CD4-positive, alpha-beta memory T cell (primary cell): ENCODE measurements around the gene YIF1A. TPM values are rescaled to one million over a fixed set of nuclear protein-coding genes. Genes with fewer than 3 reads are reported as not detected.
A peak's percentile ranks its signal among the peaks of the same experiment; 100 is the strongest.
"Not testable (repeated sequence)": the region's sequence is repeated elsewhere in the genome, so short reads cannot be mapped to it uniquely, and the experiment has no call there.

Source experiments
- CTCF ChIA-PET: fragments of 350-600 bp; sonication (Branson Sonifier 250); formaldehyde crosslinking; loops from one replicate; lab custom pipeline; 2021; ENCODE audit warnings: inconsistent platforms; ENCODE audit not compliant: partially characterized antibody; lab: Charles Lee
- POLR2A ChIA-PET: fragments of 350-600 bp; sonication (Branson Sonifier 250); formaldehyde crosslinking; loops from one replicate; lab custom pipeline; 2021; ENCODE audit not compliant: partially characterized antibody; lab: Charles Lee
- DNase-seq, 5 donors: peaks; one replicate each; pipeline versions ENCODE4 v3.0.0 to v3.0.0-alpha.2; 2020 to 2022; ENCODE audit warnings: mixed read lengths in 1 of 5
- H3K27ac ChIP-seq: one replicate; pipeline ENCODE4 v1.7.0; 2013; ENCODE audit warnings: low read depth, low read length
- H3K27me3 ChIP-seq: 2 replicates; pipeline ENCODE4 v1.7.0; 2013; ENCODE audit warnings: mild to moderate bottlenecking, low read length, moderate library complexity; ENCODE audit not compliant: insufficient read depth
- H3K36me3 ChIP-seq: 2 replicates; pipeline ENCODE4 v1.7.0; 2013; ENCODE audit warnings: mild to moderate bottlenecking, low read length, moderate library complexity; ENCODE audit not compliant: insufficient read depth
- H3K4me1 ChIP-seq: 2 replicates; pipeline ENCODE4 v1.7.0; 2013; ENCODE audit warnings: mild to moderate bottlenecking, low read length, moderate library complexity; ENCODE audit not compliant: insufficient read depth
- H3K4me3 ChIP-seq, 2 donors: one replicate each; pipeline ENCODE4 v1.7.0; 2013; ENCODE audit warnings: low read length in 2 of 2, mild to moderate bottlenecking in 1 of 2
- H3K9me3 ChIP-seq, 2 donors: one replicate each; pipeline ENCODE4 v1.7.0; 2013; ENCODE audit warnings: low read length in 2 of 2, control low read depth in 1 of 2; ENCODE audit not compliant: control insufficient read depth in 1 of 2
- H3K27ac Mint-ChIP-seq, 7 donors: one replicate each; pipeline ENCODE4 v1.8.0; 2020 to 2021; ENCODE audit warnings: mixed read lengths in 7 of 7, mild to moderate bottlenecking in 6 of 7, inconsistent platforms in 3 of 7, moderate library complexity in 3 of 7
- H3K27me3 Mint-ChIP-seq, 2 donors: one replicate each; pipeline ENCODE4 v1.8.0; 2020 to 2021; ENCODE audit warnings: mixed read lengths in 2 of 2
- H3K36me3 Mint-ChIP-seq, 2 donors: one replicate each; pipeline ENCODE4 v1.8.0; 2020 to 2021; ENCODE audit warnings: mixed read lengths in 2 of 2, inconsistent platforms in 1 of 2, mild to moderate bottlenecking in 1 of 2
- H3K4me1 Mint-ChIP-seq, 4 donors: one replicate each; pipeline ENCODE4 v1.8.0; 2020 to 2021; ENCODE audit warnings: mixed read lengths in 4 of 4, mild to moderate bottlenecking in 1 of 4
- H3K4me3 Mint-ChIP-seq, 8 donors: one replicate each; pipeline ENCODE4 v1.8.0; 2020 to 2021; ENCODE audit warnings: mixed read lengths in 8 of 8, mild to moderate bottlenecking in 7 of 8, moderate library complexity in 6 of 8, inconsistent platforms in 3 of 8
- H3K9me3 Mint-ChIP-seq, 8 donors: one replicate each; pipeline ENCODE4 v1.8.0; 2020 to 2021; ENCODE audit warnings: mixed read lengths in 8 of 8, mild to moderate bottlenecking in 5 of 8, inconsistent platforms in 3 of 8, moderate library complexity in 1 of 8
- intact Hi-C: fragments of 100-400 bp; cut with micrococcal nuclease; formaldehyde crosslinking; loops from one replicate; pipeline ENCODE4 v1.15.1; 2023
- polyA plus RNA-seq, 2 donors: library from polyadenylated mRNA; unstranded; fragments of 300-500 nt; fragmentation: Illumina TruSeq; gene quantifications; one replicate each; pipeline ENCODE4 v1.2.3, GENCODE V29; 2021
- total RNA-seq, 2 experiments: library from RNA; stranded (reverse); gene quantifications; one replicate each; pipeline ENCODE4 v1.2.3, GENCODE V29; 2021

YIF1A gene
- total and polyA plus RNA-seq, 4 experiments from 2014 or later: 40.4 to 77.5 (median 49.3) TPM

DNA sequence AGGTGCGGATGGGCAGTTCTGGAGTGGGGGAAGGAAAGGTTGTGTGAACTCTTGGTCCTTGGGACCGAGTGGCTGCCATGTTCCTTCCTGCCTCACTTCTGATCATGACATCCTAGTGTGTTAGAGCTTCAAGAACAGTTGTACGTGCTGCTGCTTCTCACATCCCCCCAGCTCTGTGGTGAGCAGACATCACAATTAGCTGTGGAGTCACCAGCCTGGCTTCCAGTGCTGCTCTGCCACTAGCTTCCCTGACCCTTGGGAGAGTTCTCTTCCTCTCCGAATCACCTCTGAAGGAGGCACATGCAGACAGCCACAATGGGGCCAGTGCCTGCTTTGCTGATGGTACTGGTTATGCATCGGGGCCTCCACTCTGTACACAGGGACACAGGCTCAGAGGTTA lies 26.8 kb downstream of the YIF1A start:
- ChIA-PET CTCF (interaction anchor here (0.9 kb wide), 1 partner anchor 26 kb away, joined by 3 read pairs; no protein-coding TSS in a partner anchor), POLR2A (interaction anchor here (1.3 to 1.4 kb wide), 2 partner anchors 26 to 27 kb away, joined by 3 read pairs; partner anchors contain the start of gene YIF1A)
- H3K36me3 Mint-ChIP-seq: peaks cover 11 to 48% of the 10 kb centered on the region in 2 donors
- Histone ChIP-seq H3K4me3 (no peak overlapping the region), H3K27me3 (no peaks in the 10 kb centered on the region), H3K27ac (no peak overlapping the region), H3K9me3 (no peaks in the 10 kb centered on the region), H3K4me1 (peaks cover 17% of the 10 kb centered on the region), H3K36me3 (peaks cover 27% of the 10 kb centered on the region)
- peaks cover 0 to 7% (median 0%) of the 10 kb centered on the region in 8 donors for H3K9me3 Mint-ChIP-seq
- H3K27me3 Mint-ChIP-seq: no peaks in the 10 kb centered on the region
- peak overlapping the region in 1 of 8 donors; percentile 2 for H3K4me3 Mint-ChIP-seq
- intact Hi-C loops: no loop called here
- peak overlapping the region in 1 of 7 donors; percentile 55 for H3K27ac Mint-ChIP-seq
- peaks cover 9 to 23% (median 17%) of the 10 kb centered on the region in 4 donors for H3K4me1 Mint-ChIP-seq
- DNase-seq: no peak

- ChIA-PET CTCF (interaction anchor here (0.8 to 0.9 kb wide), 2 partner anchors 25 to 51 kb away, joined by 3 read pairs; no protein-coding TSS in a partner anchor), POLR2A (interaction anchor here (1.4 kb wide), 1 partner anchor 27 kb away, joined by 3 read pairs; no protein-coding TSS in a partner anchor)
- Mint-ChIP-seq H3K9me3 (peaks cover 0 to 10% (median 0%) of the 10 kb centered on the region in 8 donors), H3K27me3 (no peaks in the 10 kb centered on the region), H3K36me3 (peaks cover 11 to 47% of the 10 kb centered on the region in 2 donors), H3K4me3 (no peak overlapping the region), H3K27ac (peak overlapping the region in 3 of 7 donors; percentile 36 to 68 (median 55)), H3K4me1 (peaks cover 14 to 25% (median 18%) of the 10 kb centered on the region in 4 donors)
- Histone ChIP-seq H3K9me3 (no peaks in the 10 kb centered on the region), H3K36me3 (peaks cover 27% of the 10 kb centered on the region), H3K4me3 (no peak overlapping the region), H3K27me3 (no peaks in the 10 kb centered on the region), H3K4me1 (peaks cover 16% of the 10 kb centered on the region), H3K27ac (no peak overlapping the region)
- intact Hi-C loops: no loop called here
- no peak for DNase-seq
Observed at GRCh38 chr11:66261578-66261977, 27.4 kb downstream of the YIF1A start.

DNA sequence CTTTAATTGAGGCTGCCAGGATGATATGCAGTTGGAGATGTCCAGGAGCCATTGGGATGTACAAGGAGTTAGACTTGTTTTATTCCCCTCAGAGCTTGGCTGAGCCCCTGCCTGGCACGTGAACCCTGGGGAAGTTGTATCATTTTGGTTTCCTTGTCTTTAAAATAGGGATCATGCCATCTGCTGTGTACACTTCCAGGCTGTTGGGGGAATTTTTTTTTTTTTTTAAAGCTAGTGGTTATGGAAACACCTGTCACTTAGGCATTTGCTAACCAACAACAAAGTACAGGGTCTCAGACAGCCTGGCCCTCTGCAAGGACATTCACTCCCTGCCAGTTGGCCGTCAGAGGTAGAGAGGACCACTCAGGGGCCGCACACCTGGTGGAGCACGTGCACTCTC lies 29.0 kb downstream of the YIF1A start:
- Mint-ChIP-seq H3K27ac (peak overlapping the region in 5 of 7 donors; percentile 37 to 97 (median 58)), H3K36me3 (peaks cover 11 to 47% of the 10 kb centered on the region in 2 donors), H3K9me3 (peaks cover 0 to 10% (median 0%) of the 10 kb centered on the region in 8 donors), H3K4me1 (peaks cover 17 to 36% (median 25%) of the 10 kb centered on the region in 4 donors), H3K4me3 (peak overlapping the region in 3 of 8 donors; percentile 20 to 42 (median 31)), H3K27me3 (no peaks in the 10 kb centered on the region)
- H3K36me3 ChIP-seq: peaks cover 27% of the 10 kb centered on the region
- peaks cover 24% of the 10 kb centered on the region for H3K4me1 ChIP-seq
- no peak overlapping the region for H3K4me3 ChIP-seq
- DNase-seq: no peak
- CTCF ChIA-PET: interaction anchor here (0.8 to 2.2 kb wide), 4 partner anchors 9 to 28 kb away, joined by 3 to 8 read pairs (median 3); partner anchors contain the start of gene YIF1A
- POLR2A ChIA-PET: interaction anchor here (1.9 kb wide), 1 partner anchor 42 kb away, joined by 6 read pairs; no protein-coding TSS in a partner anchor
- no peak overlapping the region for H3K27ac ChIP-seq
- H3K9me3 ChIP-seq: no peaks in the 10 kb centered on the region
- intact Hi-C loops: no loop called here
- no peaks in the 10 kb centered on the region for H3K27me3 ChIP-seq

DNA sequence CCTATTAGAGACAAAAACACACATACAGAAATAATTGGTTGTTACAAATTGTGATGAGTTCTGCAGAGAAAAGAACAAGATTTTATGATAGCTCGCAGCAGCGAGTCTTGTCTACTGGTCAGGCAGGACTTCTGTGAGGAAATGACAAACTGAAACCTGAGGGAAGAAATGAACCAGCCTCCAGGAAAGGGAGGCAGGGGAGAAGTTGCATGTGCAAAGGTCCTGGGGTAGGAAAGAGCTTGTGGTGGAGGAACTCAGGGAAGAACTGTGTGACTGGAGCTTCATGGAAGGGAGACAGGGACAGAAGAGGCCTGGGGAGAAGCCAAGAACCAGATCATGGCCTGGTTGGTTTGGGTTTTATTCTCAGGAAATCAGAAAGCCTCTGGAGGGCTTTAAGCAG lies 29.7 kb downstream of the YIF1A start:
- peak overlapping the region in 6 of 8 donors; percentile 15 to 80 (median 31) for H3K4me3 Mint-ChIP-seq
- ChIA-PET CTCF (interaction anchor here (0.8 to 2.2 kb wide), 5 partner anchors 7 to 54 kb away, joined by 3 to 8 read pairs (median 4); partner anchors contain the start of gene YIF1A), POLR2A (interaction anchor here (0.6 to 1.9 kb wide), 2 partner anchors 41 to 143 kb away, joined by 3 to 6 read pairs; no protein-coding TSS in a partner anchor)
- Histone ChIP-seq H3K27me3 (no peaks in the 10 kb centered on the region), H3K4me1 (peaks cover 24% of the 10 kb centered on the region), H3K9me3 (no peaks in the 10 kb centered on the region), H3K27ac (peak overlapping the region; percentile 88), H3K36me3 (peaks cover 21% of the 10 kb centered on the region), H3K4me3 (no peak overlapping the region)
- no peaks in the 10 kb centered on the region for H3K27me3 Mint-ChIP-seq
- H3K4me1 Mint-ChIP-seq: peaks cover 17 to 36% (median 25%) of the 10 kb centered on the region in 4 donors
- intact Hi-C loops: no loop called here
- no peak for DNase-seq
- H3K36me3 Mint-ChIP-seq: peaks cover 11 to 39% of the 10 kb centered on the region in 2 donors
- peaks cover 0 to 9% (median 0%) of the 10 kb centered on the region in 8 donors for H3K9me3 Mint-ChIP-seq
- H3K27ac Mint-ChIP-seq: peak overlapping the region in 6 of 7 donors; percentile 33 to 99 (median 85)

GRCh38 chr11:66258473-66258893 lies 30.5 kb downstream of the YIF1A start:
- H3K27me3 Mint-ChIP-seq: no peaks in the 10 kb centered on the region
- H3K4me1 Mint-ChIP-seq: peaks cover 17 to 38% (median 25%) of the 10 kb centered on the region in 4 donors
- intact Hi-C loops: no loop called here

DNA sequence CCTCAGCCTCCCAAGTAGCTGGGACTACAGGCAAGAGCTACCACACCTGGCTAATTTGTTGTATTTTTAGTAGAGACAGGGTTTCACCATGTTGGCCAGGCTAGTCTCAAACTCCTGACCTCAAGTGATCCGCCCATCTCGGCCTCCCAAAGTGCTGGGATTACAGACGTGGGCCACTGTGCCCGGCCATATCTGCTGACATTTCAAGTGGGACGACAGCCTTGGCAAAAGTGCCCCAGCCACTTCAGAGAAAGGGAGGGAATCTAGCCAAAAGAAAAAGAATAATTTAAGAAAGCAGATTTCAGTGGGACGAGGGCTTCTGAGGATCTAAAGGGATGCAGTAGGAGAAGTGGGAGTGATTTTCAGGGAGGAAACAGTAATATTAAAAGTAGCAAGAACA lies 35.9 kb downstream of the YIF1A start:
- Mint-ChIP-seq H3K4me1 (peaks cover 12 to 36% (median 23%) of the 10 kb centered on the region in 4 donors), H3K4me3 (peak overlapping the region in 1 of 8 donors; percentile 48), H3K27ac (peak overlapping the region in 6 of 7 donors; percentile 6 to 90 (median 70)), H3K36me3 (peaks cover 4 to 24% of the 10 kb centered on the region in 2 donors)
- H3K4me1 ChIP-seq: peaks cover 12% of the 10 kb centered on the region
- H3K27ac ChIP-seq, H3K27me3 ChIP-seq, H3K4me3 ChIP-seq, DNase-seq, H3K9me3 Mint-ChIP-seq, H3K27me3 Mint-ChIP-seq, H3K9me3 ChIP-seq, H3K36me3 ChIP-seq, CTCF ChIA-PET, intact Hi-C loops: not testable (repeated sequence)
- POLR2A ChIA-PET: interaction anchor here (1.0 to 3.0 kb wide), 3 partner anchors 11 to 15 kb away, joined by 4 to 14 read pairs (median 12); no protein-coding TSS in a partner anchor

More at GRCh38 chr11:66258473-66258893, 30.5 kb downstream of the YIF1A start:
- ChIA-PET CTCF (interaction anchor here (0.6 to 2.2 kb wide), 5 partner anchors 8 to 139 kb away, joined by 3 to 8 read pairs (median 4); partner anchors contain the start of gene YIF1A), POLR2A (interaction anchor here (0.7 to 1.9 kb wide), 2 partner anchors 29 to 41 kb away, joined by 3 to 6 read pairs; no protein-coding TSS in a partner anchor)
- Histone ChIP-seq H3K4me1 (peaks cover 24% of the 10 kb centered on the region), H3K36me3 (peaks cover 18% of the 10 kb centered on the region), H3K9me3 (no peaks in the 10 kb centered on the region), H3K27me3 (no peaks in the 10 kb centered on the region), H3K4me3 (peak overlapping the region; percentile 69 to 97), H3K27ac (peak overlapping the region; percentile 88)
- Mint-ChIP-seq H3K9me3 (peaks cover 0 to 9% (median 0%) of the 10 kb centered on the region in 8 donors), H3K36me3 (peaks cover 11 to 34% of the 10 kb centered on the region in 2 donors), H3K27ac (peak overlapping the region; percentile 82 to 99 (median 84)), H3K4me3 (peak overlapping the region; percentile 72 to 95 (median 92))
- no peak for DNase-seq
